Activated T-cell treated with anti-CD3 and anti-CD28 coated beads for 1 hour (primary cell): ENCODE results near the gene DHTKD1.

Experiments
- DNase-seq: peaks from one replicate; pipeline ENCODE4 v3.0.0-alpha.2; 2020; ENCODE audit warnings: low read depth

DHTKD1 gene

GRCh38 chr10:12068449-12069269 lies at the start of gene DHTKD1:
Gene DHTKD1, plus strand, starts transcription at chr10:12068954. Its CDS starts 80 bp downstream, at chr10:12069034.
- peak; percentile 97 for DNase-seq

- no peak for DNase-seq
Measured at GRCh38 chr10:12019283-12019971, 49.3 kb upstream of the DHTKD1 start.

- no peak for DNase-seq
Measured at GRCh38 chr10:12020574-12020973, 48.2 kb upstream of the DHTKD1 start.

- DNase-seq: no peak
Measured at GRCh38 chr10:12022580-12023257, 46.0 kb upstream of the DHTKD1 start.

- no peak for DNase-seq
Measured at GRCh38 chr10:12025591-12025990, 43.2 kb upstream of the DHTKD1 start.

- no peak for DNase-seq
Measured at GRCh38 chr10:12027539-12027938, 41.2 kb upstream of the DHTKD1 start.

- no peak for DNase-seq
Measured at GRCh38 chr10:12031404-12031803, 37.4 kb upstream of the DHTKD1 start.

GRCh38 chr10:12036073-12036655 lies 32.6 kb upstream of the DHTKD1 start:
- DNase-seq: no peak

- no peak for DNase-seq
Measured at GRCh38 chr10:12041766-12042408, 26.9 kb upstream of the DHTKD1 start.

GRCh38 chr10:12042409-12042796 lies 26.4 kb upstream of the DHTKD1 start:
- DNase-seq: peak; percentile 29

- DNase-seq: peak; percentile 98
Measured at GRCh38 chr10:12042797-12043651, 25.7 kb upstream of the DHTKD1 start, which contains the start of gene UPF2. Gene UPF2, minus strand, starts transcription at chr10:12042809. Its CDS starts 7,386 bp downstream, at chr10:12035423.

GRCh38 chr10:12045596-12045995 lies 23.2 kb upstream of the DHTKD1 start:
- DNase-seq: no peak

- no peak for DNase-seq
Measured at GRCh38 chr10:12048547-12048946, 20.2 kb upstream of the DHTKD1 start.

- DNase-seq: no peak
Measured at GRCh38 chr10:12050528-12050927, 18.2 kb upstream of the DHTKD1 start.

GRCh38 chr10:12051241-12051640 lies 17.5 kb upstream of the DHTKD1 start:
- no peak for DNase-seq

- no peak for DNase-seq
Measured at GRCh38 chr10:12055732-12056131, 13.0 kb upstream of the DHTKD1 start.

- DNase-seq: no peak
Measured at GRCh38 chr10:12056748-12057147, 12.0 kb upstream of the DHTKD1 start.

GRCh38 chr10:12061124-12061523 lies 7.6 kb upstream of the DHTKD1 start:
- DNase-seq: no peak

GRCh38 chr10:12062754-12063482 lies 5.8 kb upstream of the DHTKD1 start:
- DNase-seq: no peak

GRCh38 chr10:12063483-12063818 lies 5.3 kb upstream of the DHTKD1 start:
- no peak for DNase-seq
